ENCODE measurements around the gene ABCC3.

GRCh38 chr17:50697663-50698272 is 63.1 kb downstream of the ABCC3 start:
- TF ChIP-seq, protein P1, sequence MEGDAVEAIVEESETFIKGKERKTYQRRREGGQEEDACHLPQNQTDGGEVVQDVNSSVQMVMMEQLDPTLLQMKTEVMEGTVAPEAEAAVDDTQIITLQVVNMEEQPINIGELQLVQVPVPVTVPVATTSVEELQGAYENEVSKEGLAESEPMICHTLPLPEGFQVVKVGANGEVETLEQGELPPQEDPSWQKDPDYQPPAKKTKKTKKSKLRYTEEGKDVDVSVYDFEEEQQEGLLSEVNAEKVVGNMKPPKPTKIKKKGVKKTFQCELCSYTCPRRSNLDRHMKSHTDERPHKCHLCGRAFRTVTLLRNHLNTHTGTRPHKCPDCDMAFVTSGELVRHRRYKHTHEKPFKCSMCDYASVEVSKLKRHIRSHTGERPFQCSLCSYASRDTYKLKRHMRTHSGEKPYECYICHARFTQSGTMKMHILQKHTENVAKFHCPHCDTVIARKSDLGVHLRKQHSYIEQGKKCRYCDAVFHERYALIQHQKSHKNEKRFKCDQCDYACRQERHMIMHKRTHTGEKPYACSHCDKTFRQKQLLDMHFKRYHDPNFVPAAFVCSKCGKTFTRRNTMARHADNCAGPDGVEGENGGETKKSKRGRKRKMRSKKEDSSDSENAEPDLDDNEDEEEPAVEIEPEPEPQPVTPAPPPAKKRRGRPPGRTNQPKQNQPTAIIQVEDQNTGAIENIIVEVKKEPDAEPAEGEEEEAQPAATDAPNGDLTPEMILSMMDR (conservative IDR thresholded peaks at IDR 0.05 in 1 of 2, IDR thresholded peaks at IDR 0.05 in 1 of 2; ENCODE audit: low read depth in 1 of 2, low read length in 2 of 2): no peak
- TF ChIP-seq EZH2 (IDR thresholded peaks at IDR 0.05; ENCODE audit: low read length, missing control alignments): no peak
